ENCODE measurements around the gene ARL4A. TPM values are rescaled to one million over a fixed set of nuclear protein-coding genes. Genes with fewer than 3 reads are reported as not detected.
"Not testable (repeated sequence)": the region's sequence is repeated elsewhere in the genome, so short reads cannot be mapped to it uniquely, and the experiment has no call there.

Gene ARL4A
- total RNA-seq, 1 donor from 2014 or later: 44.8 TPM

DNA sequence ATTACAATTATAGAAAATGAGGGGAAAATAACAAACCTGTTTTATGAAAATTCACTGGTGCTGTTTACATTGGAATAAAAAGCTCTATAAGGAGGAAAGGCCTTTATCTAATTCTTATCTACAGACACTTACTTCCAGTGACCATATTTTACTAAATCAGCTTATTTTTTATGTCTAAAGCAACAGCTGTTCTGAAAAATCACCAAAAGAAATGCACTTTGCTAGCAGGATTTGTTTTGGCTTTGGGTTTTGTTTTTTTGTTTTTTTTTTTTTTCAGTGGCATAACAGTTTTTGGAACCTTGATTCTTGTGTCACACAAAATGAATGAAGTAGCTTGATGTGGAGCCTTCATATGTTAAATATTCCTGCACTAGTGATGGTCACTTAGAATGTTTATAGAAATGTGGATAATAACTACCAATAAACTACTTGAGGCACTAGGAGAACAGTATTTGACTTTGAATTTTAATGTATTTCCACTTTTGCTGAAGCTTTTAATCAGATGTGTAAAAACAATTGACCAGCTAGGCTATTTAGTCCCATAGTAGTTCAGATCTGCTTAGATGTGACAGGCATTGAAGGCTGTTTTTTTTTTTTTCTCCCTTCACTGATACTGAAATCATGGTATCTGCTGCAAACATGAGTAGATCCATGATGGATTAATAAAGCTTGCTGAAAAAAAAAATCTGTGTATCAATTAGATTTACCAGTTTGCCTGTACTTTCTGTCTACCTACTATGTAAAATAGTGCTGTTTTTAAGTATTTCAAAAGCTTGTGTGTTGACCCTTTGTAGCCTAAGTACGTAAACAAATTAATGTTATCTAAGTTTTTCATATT, 2.8 kb downstream of the ARL4A start:
- Histone ChIP-seq H3K36me3 (no peaks in the 10 kb centered on the region), H3K4me1 (peaks cover 8% of the 10 kb centered on the region), H3K27ac (no peak overlapping the region), H3K4me3 (peak overlapping the region; percentile 96), H3K9me3 (no peaks in the 10 kb centered on the region), H3K27me3 (ENCODE audit: low read depth) (no peaks in the 10 kb centered on the region)
- intact Hi-C loops (cut with DNase I): no loop called here
- no peak for DNase-seq
- no peak for ATAC-seq
- TF ChIP-seq, protein P1, sequence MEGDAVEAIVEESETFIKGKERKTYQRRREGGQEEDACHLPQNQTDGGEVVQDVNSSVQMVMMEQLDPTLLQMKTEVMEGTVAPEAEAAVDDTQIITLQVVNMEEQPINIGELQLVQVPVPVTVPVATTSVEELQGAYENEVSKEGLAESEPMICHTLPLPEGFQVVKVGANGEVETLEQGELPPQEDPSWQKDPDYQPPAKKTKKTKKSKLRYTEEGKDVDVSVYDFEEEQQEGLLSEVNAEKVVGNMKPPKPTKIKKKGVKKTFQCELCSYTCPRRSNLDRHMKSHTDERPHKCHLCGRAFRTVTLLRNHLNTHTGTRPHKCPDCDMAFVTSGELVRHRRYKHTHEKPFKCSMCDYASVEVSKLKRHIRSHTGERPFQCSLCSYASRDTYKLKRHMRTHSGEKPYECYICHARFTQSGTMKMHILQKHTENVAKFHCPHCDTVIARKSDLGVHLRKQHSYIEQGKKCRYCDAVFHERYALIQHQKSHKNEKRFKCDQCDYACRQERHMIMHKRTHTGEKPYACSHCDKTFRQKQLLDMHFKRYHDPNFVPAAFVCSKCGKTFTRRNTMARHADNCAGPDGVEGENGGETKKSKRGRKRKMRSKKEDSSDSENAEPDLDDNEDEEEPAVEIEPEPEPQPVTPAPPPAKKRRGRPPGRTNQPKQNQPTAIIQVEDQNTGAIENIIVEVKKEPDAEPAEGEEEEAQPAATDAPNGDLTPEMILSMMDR (IDR thresholded peaks at IDR 0.05): no peak

GRCh38 chr7:12691388-12691787, 4.0 kb downstream of the ARL4A start:
- ATAC-seq; H3K27me3 ChIP-seq (ENCODE audit: low read depth); H3K4me1 ChIP-seq; H3K27ac ChIP-seq; intact Hi-C loops (cut with DNase I); H3K36me3 ChIP-seq; H3K9me3 ChIP-seq; DNase-seq: not testable (repeated sequence)
- peak overlapping the region; percentile 96 for H3K4me3 ChIP-seq

GRCh38 chr7:12692035-12692434, 4.6 kb downstream of the ARL4A start:
- H3K36me3 ChIP-seq: no peaks in the 10 kb centered on the region
- no peak overlapping the region for H3K4me3 ChIP-seq
- DNase-seq (no peak), ATAC-seq (no peak)
- no peaks in the 10 kb centered on the region for H3K9me3 ChIP-seq
- intact Hi-C loops (cut with DNase I): no loop called here
- TF ChIP-seq, protein P1 (IDR thresholded peaks at IDR 0.05): no peak
- peaks cover 8% of the 10 kb centered on the region for H3K4me1 ChIP-seq
- H3K27me3 ChIP-seq (ENCODE audit: low read depth): no peaks in the 10 kb centered on the region
- H3K27ac ChIP-seq: no peak overlapping the region

- Histone ChIP-seq H3K36me3 (no peaks in the 10 kb centered on the region), H3K4me3 (no peak overlapping the region), H3K27me3 (ENCODE audit: low read depth) (no peaks in the 10 kb centered on the region), H3K27ac (no peak overlapping the region), H3K9me3 (no peaks in the 10 kb centered on the region), H3K4me1 (peaks cover 8% of the 10 kb centered on the region)
- intact Hi-C loops (cut with DNase I): no loop called here
- no peak for ATAC-seq
- TF ChIP-seq, protein P1 (IDR thresholded peaks at IDR 0.05): no peak
- no peak for DNase-seq
These were observed 5.2 kb downstream of the ARL4A start for GRCh38 chr7:12692479-12693259.

DNA sequence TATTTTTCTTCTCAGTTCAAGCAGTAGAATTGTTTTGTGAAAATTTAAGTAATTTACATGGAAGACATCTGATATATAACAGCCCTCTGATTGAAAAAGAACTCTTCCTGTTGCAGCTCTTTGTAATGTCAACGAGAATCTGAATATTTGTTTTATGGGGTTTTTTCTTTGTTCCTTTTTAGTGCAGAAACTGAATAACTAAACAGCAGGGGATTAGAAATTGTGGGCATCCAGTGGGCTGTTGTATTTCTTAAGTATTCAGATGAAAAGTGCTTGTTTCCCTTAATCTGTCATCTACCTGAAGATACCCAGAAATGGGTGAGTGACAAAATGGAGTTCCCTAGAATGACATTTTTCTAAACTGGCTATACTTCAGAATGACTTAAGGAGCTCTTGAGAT, 7.4 kb downstream of the ARL4A start:
- H3K27ac ChIP-seq: no peak overlapping the region
- TF ChIP-seq, protein P1 (IDR thresholded peaks at IDR 0.05): no peak
- peaks cover 6% of the 10 kb centered on the region for H3K4me1 ChIP-seq
- H3K4me3 ChIP-seq: no peak overlapping the region
- H3K27me3 ChIP-seq (ENCODE audit: low read depth): no peaks in the 10 kb centered on the region
- intact Hi-C loops (cut with DNase I): no loop called here
- DNase-seq (no peak), ATAC-seq (no peak)
- H3K9me3 ChIP-seq: no peaks in the 10 kb centered on the region
- H3K36me3 ChIP-seq: no peaks in the 10 kb centered on the region

DNA sequence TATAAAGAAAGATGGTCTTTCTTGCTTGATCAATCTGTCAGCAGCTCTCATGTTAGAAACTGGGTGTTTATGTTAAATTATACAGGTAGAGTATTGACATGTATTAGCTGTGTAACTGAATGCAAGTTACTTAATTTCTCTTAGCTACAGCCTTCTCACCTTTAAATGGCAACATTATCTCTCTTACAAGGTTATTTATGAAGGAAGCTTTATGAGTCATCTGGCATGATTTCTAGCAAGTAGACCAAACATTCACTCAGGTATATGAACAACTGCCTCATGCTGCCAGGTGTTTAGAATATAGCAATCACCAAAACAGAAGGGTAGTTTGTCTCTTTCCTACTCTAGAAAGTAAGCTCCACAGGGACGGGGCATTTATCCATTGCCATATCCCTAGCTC, 8.5 kb downstream of the ARL4A start:
- Histone ChIP-seq H3K4me1 (peaks cover 5% of the 10 kb centered on the region), H3K27ac (no peak overlapping the region)

More for the DNA sequence above, 8.5 kb downstream of the ARL4A start:
- ATAC-seq (no peak), DNase-seq (no peak)
- TF ChIP-seq, protein P1 (IDR thresholded peaks at IDR 0.05): no peak
- Histone ChIP-seq H3K9me3 (no peaks in the 10 kb centered on the region), H3K36me3 (no peaks in the 10 kb centered on the region), H3K27me3 (ENCODE audit: low read depth) (no peaks in the 10 kb centered on the region), H3K4me3 (no peak overlapping the region)
- intact Hi-C loops (cut with DNase I): no loop called here

All from lower lobe of right lung (tissue), 2 donors.